ENCODE results near the gene CXCL16. TPM values are rescaled to one million over a fixed set of nuclear protein-coding genes. Genes with fewer than 3 reads are reported as not detected.

Gene CXCL16
- under 1 TPM; 0.31 to 0.92 (median 0.62) TPM for total RNA-seq (2021; fragmentation: NEBNext Ultra II Directional; extraction: Animal tissue kit (Norgen Biotek cat#: 25700))
- long read RNA-seq, partial matches to known transcripts, result 0 of 1 reads
- long read RNA-seq, other reads (novel, unspliced or antisense), result 0 of 1 reads

DNA sequence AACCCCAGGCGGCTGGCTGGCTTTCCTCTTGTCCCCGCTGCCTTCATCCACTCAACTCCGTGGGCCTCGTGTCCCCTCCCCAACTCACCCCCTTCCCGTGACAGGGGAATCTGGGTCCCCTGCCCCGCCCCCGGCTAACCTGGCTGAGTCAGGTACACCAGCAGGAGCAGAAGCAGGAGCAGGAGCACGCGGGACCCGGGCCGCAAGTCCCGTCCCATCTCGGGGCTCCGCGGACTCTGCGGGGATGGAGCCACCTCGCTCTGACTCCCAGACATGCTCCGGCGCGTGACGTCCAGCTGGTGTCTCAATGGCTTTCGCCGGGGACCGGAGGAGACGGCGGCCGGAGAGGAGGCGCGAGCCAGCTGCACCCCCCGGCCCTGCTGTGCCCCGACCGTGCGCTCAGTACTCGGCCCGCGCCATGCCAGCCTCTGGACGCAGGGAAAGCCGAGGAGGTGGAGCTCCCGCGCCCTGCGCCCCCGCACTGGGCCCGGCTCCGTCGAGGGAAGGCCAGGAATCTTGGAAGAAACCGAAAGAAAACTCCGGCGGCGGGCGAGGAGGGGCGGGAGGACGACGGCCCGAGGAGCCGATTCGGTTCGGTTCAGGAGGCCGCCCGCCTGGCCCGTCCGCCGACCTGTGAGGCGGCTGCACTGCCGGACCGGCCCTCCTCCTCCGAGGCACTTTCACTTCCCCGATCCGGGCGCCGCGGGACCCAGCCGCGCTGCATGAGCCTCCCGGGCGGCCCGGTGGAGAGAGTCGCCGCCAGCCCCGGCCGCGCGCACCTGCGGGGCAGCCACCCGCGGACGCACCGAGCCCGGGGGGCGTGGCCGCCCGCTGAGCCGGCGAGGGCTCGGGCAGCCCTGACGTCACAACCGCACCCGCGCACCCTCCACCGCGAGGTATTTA is at the start of gene CXCL16, which contains the start of gene ZMYND15:
CXCL16 (minus strand) TSS at position 807 of the 903 bp plus-strand sequence; CDS start at position 218, 589 bp downstream.
ZMYND15 (plus strand) TSS at position 712 of the 903 bp plus-strand sequence. CDS start 716 bp downstream, outside the sequence.
- peaks cover 15% of the 10 kb centered on the region for H3K4me1 Mint-ChIP-seq (ENCODE audit: low read depth)
- H3K9me3 Mint-ChIP-seq, result no peaks in the 10 kb centered on the region
- peaks cover 47% of the 10 kb centered on the region for H3K27me3 Mint-ChIP-seq (ENCODE audit: insufficient read depth)
- no peak for DNase-seq
- H3K4me3 Mint-ChIP-seq, result peak within 1 kb of the TSS; percentile 74
- no peaks in the 10 kb centered on the region for H3K36me3 Mint-ChIP-seq (ENCODE audit: low read depth)
- TF ChIP-seq, protein P1, sequence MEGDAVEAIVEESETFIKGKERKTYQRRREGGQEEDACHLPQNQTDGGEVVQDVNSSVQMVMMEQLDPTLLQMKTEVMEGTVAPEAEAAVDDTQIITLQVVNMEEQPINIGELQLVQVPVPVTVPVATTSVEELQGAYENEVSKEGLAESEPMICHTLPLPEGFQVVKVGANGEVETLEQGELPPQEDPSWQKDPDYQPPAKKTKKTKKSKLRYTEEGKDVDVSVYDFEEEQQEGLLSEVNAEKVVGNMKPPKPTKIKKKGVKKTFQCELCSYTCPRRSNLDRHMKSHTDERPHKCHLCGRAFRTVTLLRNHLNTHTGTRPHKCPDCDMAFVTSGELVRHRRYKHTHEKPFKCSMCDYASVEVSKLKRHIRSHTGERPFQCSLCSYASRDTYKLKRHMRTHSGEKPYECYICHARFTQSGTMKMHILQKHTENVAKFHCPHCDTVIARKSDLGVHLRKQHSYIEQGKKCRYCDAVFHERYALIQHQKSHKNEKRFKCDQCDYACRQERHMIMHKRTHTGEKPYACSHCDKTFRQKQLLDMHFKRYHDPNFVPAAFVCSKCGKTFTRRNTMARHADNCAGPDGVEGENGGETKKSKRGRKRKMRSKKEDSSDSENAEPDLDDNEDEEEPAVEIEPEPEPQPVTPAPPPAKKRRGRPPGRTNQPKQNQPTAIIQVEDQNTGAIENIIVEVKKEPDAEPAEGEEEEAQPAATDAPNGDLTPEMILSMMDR (IDR thresholded peaks at IDR 0.05), result no peak
- no peak within 1 kb of the TSS for H3K27ac Mint-ChIP-seq

- TF ChIP-seq, protein P1 (IDR thresholded peaks at IDR 0.05), result no peak
- peak within 1 kb of the TSS; percentile 82 for H3K4me3 Mint-ChIP-seq
- H3K9me3 Mint-ChIP-seq, result no peaks in the 10 kb centered on the region
- DNase-seq, result no peak
- no peaks in the 10 kb centered on the region for H3K36me3 Mint-ChIP-seq (ENCODE audit: low read depth)
- peaks cover 32% of the 10 kb centered on the region for H3K4me1 Mint-ChIP-seq (ENCODE audit: low read depth)
- peak within 1 kb of the TSS; percentile 52 for H3K27ac Mint-ChIP-seq
- H3K27me3 Mint-ChIP-seq (ENCODE audit: insufficient read depth), result peaks cover 15% of the 10 kb centered on the region
Measured at GRCh38 chr17:4788807-4789700, 49.3 kb upstream of the CXCL16 start, which contains the start of gene GLTPD2. Gene GLTPD2, plus strand, starts transcription at chr17:4788964. Its CDS starts 48 bp downstream, at chr17:4789012.

GRCh38 chr17:4788159-4788806 is 48.6 kb upstream of the CXCL16 start:
- Mint-ChIP-seq H3K9me3 (no peaks in the 10 kb centered on the region), H3K4me3 (peak overlapping the region; percentile 34; the same call in 1 of the 2 replicates), H3K27ac (no peak overlapping the region), H3K4me1 (ENCODE audit: low read depth) (peaks cover 32% of the 10 kb centered on the region), H3K27me3 (ENCODE audit: insufficient read depth) (peaks cover 17% of the 10 kb centered on the region), H3K36me3 (ENCODE audit: low read depth) (no peaks in the 10 kb centered on the region)
- TF ChIP-seq, protein P1 (IDR thresholded peaks at IDR 0.05), result no peak
- DNase-seq, result no peak

DNA sequence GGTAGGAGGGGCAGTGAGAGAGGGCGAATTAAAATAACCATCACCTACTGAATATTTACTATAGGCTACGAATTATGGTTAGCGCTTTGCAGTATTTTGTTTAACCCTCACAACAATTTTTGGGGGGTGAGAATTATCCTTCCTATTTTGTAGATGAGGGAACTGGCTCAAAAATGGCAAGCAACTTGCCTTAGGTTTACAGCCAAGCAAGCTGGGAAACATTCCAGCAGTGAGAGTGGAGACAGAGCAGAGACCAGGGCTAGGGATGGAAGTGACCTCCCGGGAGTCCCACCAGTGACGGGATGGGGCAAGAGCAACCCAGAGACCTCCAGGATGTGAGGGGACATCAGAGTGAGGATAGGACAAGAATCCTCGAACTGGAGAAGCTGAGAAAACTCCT is 46.8 kb upstream of the CXCL16 start:
- H3K9me3 Mint-ChIP-seq, result no peaks in the 10 kb centered on the region
- TF ChIP-seq, protein P1 (IDR thresholded peaks at IDR 0.05), result no peak
- H3K4me3 Mint-ChIP-seq, result peak overlapping the region; percentile 85
- peaks cover 32% of the 10 kb centered on the region for H3K4me1 Mint-ChIP-seq (ENCODE audit: low read depth)
- no peaks in the 10 kb centered on the region for H3K36me3 Mint-ChIP-seq (ENCODE audit: low read depth)
- no peak for DNase-seq
- no peak overlapping the region for H3K27ac Mint-ChIP-seq
- peaks cover 25% of the 10 kb centered on the region for H3K27me3 Mint-ChIP-seq (ENCODE audit: insufficient read depth)

DNA sequence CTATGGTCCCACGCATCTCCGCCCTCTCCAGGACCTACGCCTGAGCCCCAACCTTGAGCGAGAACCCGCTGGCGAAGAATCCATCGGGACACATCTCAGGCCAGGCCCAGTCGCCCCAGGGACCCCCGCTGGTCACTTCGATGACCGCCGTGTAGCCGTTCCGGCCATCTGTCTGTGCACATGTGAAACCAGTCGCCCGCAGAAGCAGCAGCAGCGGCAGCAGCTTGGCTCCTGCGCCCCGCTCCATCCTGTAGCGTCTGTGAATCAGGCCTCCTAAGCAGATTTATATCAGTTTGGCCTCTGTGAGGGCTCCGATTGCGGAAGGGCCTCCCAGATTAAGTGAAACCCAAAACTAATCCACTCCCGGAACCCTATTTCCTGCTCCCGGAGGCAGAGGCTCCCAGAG is 46.4 kb upstream of the CXCL16 start, which contains the start of gene VMO1:
VMO1 (minus strand) TSS at position 259 of the 406 bp plus-strand sequence; CDS start at position 247, 12 bp downstream.
- TF ChIP-seq, protein P1 (IDR thresholded peaks at IDR 0.05), result no peak
- H3K27ac Mint-ChIP-seq, result no peak within 1 kb of the TSS
- no peaks in the 10 kb centered on the region for H3K36me3 Mint-ChIP-seq (ENCODE audit: low read depth)
- peaks cover 25% of the 10 kb centered on the region for H3K27me3 Mint-ChIP-seq (ENCODE audit: insufficient read depth)
- H3K4me3 Mint-ChIP-seq, result peak within 1 kb of the TSS; percentile 85
- no peak for DNase-seq
- H3K9me3 Mint-ChIP-seq, result no peaks in the 10 kb centered on the region
- H3K4me1 Mint-ChIP-seq (ENCODE audit: low read depth), result peaks cover 31% of the 10 kb centered on the region

Data from HFFc6 (cell line).